ENCODE measurements around the gene SARM1. TPM values are rescaled to one million over a fixed set of nuclear protein-coding genes. Genes with fewer than 3 reads are reported as not detected.
"Not testable (repeated sequence)": the region's sequence is repeated elsewhere in the genome, so short reads cannot be mapped to it uniquely, and the experiment has no call there.

Gene SARM1
- total RNA-seq, 1 donor from 2014 or later: 12.8 TPM

GRCh38 chr17:28427371-28427770 is 55.9 kb downstream of the SARM1 start:
- TF ChIP-seq EZH2 (IDR thresholded peaks at IDR 0.05; ENCODE audit: insufficient read depth, low read length) (no peak), CTCF (IDR thresholded peaks at IDR 0.05; ENCODE audit: insufficient read depth, low read depth, low read length) (no peak)
- no peak overlapping the region for H3K27ac Mint-ChIP-seq (ENCODE audit: unreplicated experiment)

GRCh38 chr17:28427982-28428381 is 56.5 kb downstream of the SARM1 start:
- H3K4me3 Mint-ChIP-seq (ENCODE audit: unreplicated experiment); H3K4me1 Mint-ChIP-seq (ENCODE audit: low read depth, unreplicated experiment); H3K4me3 ChIP-seq (ENCODE audit: insufficient read depth, low read depth, low read length); H3K27ac Mint-ChIP-seq (ENCODE audit: unreplicated experiment); H3K79me2 ChIP-seq (ENCODE audit: insufficient read depth, low read length); DNase-seq (ENCODE audit: low read depth); H3K9me3 Mint-ChIP-seq (ENCODE audit: unreplicated experiment); H3K9ac ChIP-seq (ENCODE audit: low read length); H3K4me2 ChIP-seq (ENCODE audit: low read length); H3K4me1 ChIP-seq (ENCODE audit: insufficient read depth, low read length); H3K27ac ChIP-seq (ENCODE audit: low read depth, low read length); FAIRE-seq; H3K36me3 ChIP-seq (ENCODE audit: insufficient read depth, low read length); H2AFZ ChIP-seq (ENCODE audit: low read depth, low read length); H4K20me1 ChIP-seq (ENCODE audit: insufficient read depth, low read length); H3K9me3 ChIP-seq (ENCODE audit: insufficient read depth, low read depth, low read length); H3K36me3 Mint-ChIP-seq (ENCODE audit: low read depth, unreplicated experiment): not testable (repeated sequence)
- peaks cover 10% of the 10 kb centered on the region for H3K27me3 ChIP-seq (ENCODE audit: insufficient read depth, low read length)
- peaks cover 36% of the 10 kb centered on the region for H3K27me3 Mint-ChIP-seq (ENCODE audit: low read depth, unreplicated experiment)

More at GRCh38 chr17:28427371-28427770, 55.9 kb downstream of the SARM1 start:
- H3K36me3 Mint-ChIP-seq (ENCODE audit: low read depth, unreplicated experiment): no peaks in the 10 kb centered on the region
- Histone ChIP-seq H3K36me3 (ENCODE audit: insufficient read depth, low read length) (no peaks in the 10 kb centered on the region), H3K9me3 (ENCODE audit: insufficient read depth, low read depth, low read length) (no peaks in the 10 kb centered on the region), H3K4me1 (ENCODE audit: insufficient read depth, low read length) (no peaks in the 10 kb centered on the region), H3K79me2 (ENCODE audit: insufficient read depth, low read length) (no peaks in the 10 kb centered on the region), H2AFZ (ENCODE audit: low read depth, low read length) (no peak overlapping the region), H3K27me3 (ENCODE audit: insufficient read depth, low read length) (peaks cover 9% of the 10 kb centered on the region), H4K20me1 (ENCODE audit: insufficient read depth, low read length) (no peaks in the 10 kb centered on the region), H3K27ac (ENCODE audit: low read depth, low read length) (no peak overlapping the region), H3K4me3 (ENCODE audit: insufficient read depth, low read depth, low read length) (no peak overlapping the region), H3K4me2 (ENCODE audit: low read length) (no peak overlapping the region), H3K9ac (ENCODE audit: low read length) (no peak overlapping the region)
- FAIRE-seq (no peak), DNase-seq (ENCODE audit: low read depth) (no peak)
- no peaks in the 10 kb centered on the region for H3K9me3 Mint-ChIP-seq (ENCODE audit: unreplicated experiment)
- no peak overlapping the region for H3K4me3 Mint-ChIP-seq (ENCODE audit: unreplicated experiment)
- no peaks in the 10 kb centered on the region for H3K4me1 Mint-ChIP-seq (ENCODE audit: low read depth, unreplicated experiment)
- H3K27me3 Mint-ChIP-seq (ENCODE audit: low read depth, unreplicated experiment): peaks cover 35% of the 10 kb centered on the region

- no peak overlapping the region for H3K27ac Mint-ChIP-seq (ENCODE audit: unreplicated experiment)
- H3K27ac ChIP-seq (ENCODE audit: low read depth, low read length): no peak overlapping the region
- no peak overlapping the region for H2AFZ ChIP-seq (ENCODE audit: low read depth, low read length)
- FAIRE-seq (no peak), DNase-seq (ENCODE audit: low read depth) (no peak)
- H3K9me3 Mint-ChIP-seq (ENCODE audit: unreplicated experiment): no peaks in the 10 kb centered on the region
- H3K36me3 ChIP-seq (ENCODE audit: insufficient read depth, low read length): no peaks in the 10 kb centered on the region
- no peaks in the 10 kb centered on the region for H3K4me1 ChIP-seq (ENCODE audit: insufficient read depth, low read length)
- H3K27me3 ChIP-seq (ENCODE audit: insufficient read depth, low read length): peaks cover 15% of the 10 kb centered on the region
- no peaks in the 10 kb centered on the region for H3K79me2 ChIP-seq (ENCODE audit: insufficient read depth, low read length)
- no peaks in the 10 kb centered on the region for H3K9me3 ChIP-seq (ENCODE audit: insufficient read depth, low read depth, low read length)
- H3K27me3 Mint-ChIP-seq (ENCODE audit: low read depth, unreplicated experiment): peaks cover 27% of the 10 kb centered on the region
- H3K4me3 Mint-ChIP-seq (ENCODE audit: unreplicated experiment): no peak overlapping the region
- H3K9ac ChIP-seq (ENCODE audit: low read length): no peak overlapping the region
- no peaks in the 10 kb centered on the region for H3K36me3 Mint-ChIP-seq (ENCODE audit: low read depth, unreplicated experiment)
- no peaks in the 10 kb centered on the region for H4K20me1 ChIP-seq (ENCODE audit: insufficient read depth, low read length)
- no peak overlapping the region for H3K4me3 ChIP-seq (ENCODE audit: insufficient read depth, low read depth, low read length)
- no peak for TF ChIP-seq CTCF (IDR thresholded peaks at IDR 0.05; ENCODE audit: insufficient read depth, low read depth, low read length)
- no peak for TF ChIP-seq EZH2 (IDR thresholded peaks at IDR 0.05; ENCODE audit: insufficient read depth, low read length)
- H3K4me2 ChIP-seq (ENCODE audit: low read length): no peak overlapping the region
- no peaks in the 10 kb centered on the region for H3K4me1 Mint-ChIP-seq (ENCODE audit: low read depth, unreplicated experiment)
Measured at GRCh38 chr17:28433721-28434120, 62.2 kb downstream of the SARM1 start.

GRCh38 chr17:28434326-28434725 is 62.8 kb downstream of the SARM1 start:
- H3K4me2 ChIP-seq (ENCODE audit: low read length); H3K4me3 Mint-ChIP-seq (ENCODE audit: unreplicated experiment); DNase-seq (ENCODE audit: low read depth); H3K27ac Mint-ChIP-seq (ENCODE audit: unreplicated experiment); FAIRE-seq; H3K4me1 Mint-ChIP-seq (ENCODE audit: low read depth, unreplicated experiment); H3K9me3 ChIP-seq (ENCODE audit: insufficient read depth, low read depth, low read length); H4K20me1 ChIP-seq (ENCODE audit: insufficient read depth, low read length); H3K9me3 Mint-ChIP-seq (ENCODE audit: unreplicated experiment); H3K36me3 Mint-ChIP-seq (ENCODE audit: low read depth, unreplicated experiment); H3K27ac ChIP-seq (ENCODE audit: low read depth, low read length); H3K4me3 ChIP-seq (ENCODE audit: insufficient read depth, low read depth, low read length); H3K4me1 ChIP-seq (ENCODE audit: insufficient read depth, low read length); H3K36me3 ChIP-seq (ENCODE audit: insufficient read depth, low read length); H2AFZ ChIP-seq (ENCODE audit: low read depth, low read length); H3K79me2 ChIP-seq (ENCODE audit: insufficient read depth, low read length); H3K9ac ChIP-seq (ENCODE audit: low read length): not testable (repeated sequence)
- H3K27me3 ChIP-seq (ENCODE audit: insufficient read depth, low read length): peaks cover 15% of the 10 kb centered on the region
- peaks cover 27% of the 10 kb centered on the region for H3K27me3 Mint-ChIP-seq (ENCODE audit: low read depth, unreplicated experiment)

All from astrocyte (in vitro differentiated cells and primary cell).